HEK293 (cell line): Measurements from ENCODE around the gene CCDC9B.

Experiments
- BCL11B ChIP-seq: fragments of 450-650 bp; formaldehyde crosslinking; IDR thresholded peaks from 2 replicates; pipeline ENCODE4 v1.5.1; 2016; ENCODE audit warnings: low read depth, missing biosample characterization, missing genetic modification characterization
- KLF16 ChIP-seq: fragments of 450-650 bp; formaldehyde crosslinking; IDR thresholded peaks from 2 replicates; pipeline ENCODE4 v1.5.1; 2017; ENCODE audit warnings: missing biosample characterization, missing genetic modification characterization
- KLF8 ChIP-seq: fragments of 450-650 bp; formaldehyde crosslinking; IDR thresholded peaks from 2 replicates; pipeline ENCODE4 v1.5.1; 2016; ENCODE audit warnings: missing biosample characterization, missing genetic modification characterization
- SP3 ChIP-seq: fragments of 450-650 bp; formaldehyde crosslinking; IDR thresholded peaks from 2 replicates; pipeline ENCODE4 v1.5.1; 2016; ENCODE audit warnings: missing biosample characterization, missing genetic modification characterization
- SP7 ChIP-seq: fragments of 450-650 bp; formaldehyde crosslinking; IDR thresholded peaks from 2 replicates; pipeline ENCODE4 v1.5.1; 2016; ENCODE audit warnings: missing biosample characterization, missing genetic modification characterization
- ZBTB1 ChIP-seq: fragments of 450-650 bp; formaldehyde crosslinking; IDR thresholded peaks from 2 replicates; pipeline ENCODE4 v1.5.1; 2016; ENCODE audit warnings: missing biosample characterization, missing genetic modification characterization
- ZBTB20 ChIP-seq: fragments of 450-650 bp; formaldehyde crosslinking; IDR thresholded peaks from 2 replicates; pipeline ENCODE4 v1.5.1; 2016; ENCODE audit warnings: missing biosample characterization, missing genetic modification characterization
- ZBTB26 ChIP-seq: fragments of 450-650 bp; formaldehyde crosslinking; optimal IDR thresholded peaks from 2 replicates; pipeline ENCODE3; 2016; ENCODE audit warnings: missing biosample characterization, mild to moderate bottlenecking, missing genetic modification characterization
- ZFP41 ChIP-seq: fragments of 450-650 bp; formaldehyde crosslinking; IDR thresholded peaks from 2 replicates; pipeline ENCODE4 v1.5.1; 2016; ENCODE audit warnings: missing biosample characterization, missing genetic modification characterization, borderline replicate concordance
- ZNF16 ChIP-seq: fragments of 450-650 bp; formaldehyde crosslinking; IDR thresholded peaks from 2 replicates; pipeline ENCODE4 v1.5.1; 2016; ENCODE audit warnings: low read depth, missing biosample characterization, missing genetic modification characterization
- ZNF202 ChIP-seq: fragments of 450-650 bp; formaldehyde crosslinking; IDR thresholded peaks from 2 replicates; pipeline ENCODE4 v1.5.1; 2016; ENCODE audit warnings: missing biosample characterization, missing genetic modification characterization, borderline replicate concordance
- ZNF214 ChIP-seq: fragments of 450-650 bp; formaldehyde crosslinking; IDR thresholded peaks from 2 replicates; pipeline ENCODE4 v1.5.1; 2017; ENCODE audit warnings: missing biosample characterization, mild to moderate bottlenecking, missing genetic modification characterization, borderline replicate concordance
- ZNF302 ChIP-seq: fragments of 450-650 bp; formaldehyde crosslinking; IDR thresholded peaks from 2 replicates; pipeline ENCODE4 v1.5.1; 2016; ENCODE audit warnings: missing biosample characterization, missing genetic modification characterization, low read depth
- ZNF354C ChIP-seq: fragments of 450-650 bp; formaldehyde crosslinking; IDR thresholded peaks from 2 replicates; pipeline ENCODE4 v1.5.1; 2016; ENCODE audit warnings: missing biosample characterization, missing genetic modification characterization, low read depth, borderline replicate concordance
- ZNF549 ChIP-seq: fragments of 450-650 bp; IDR thresholded peaks from 2 replicates; pipeline ENCODE4 v1.5.1; 2018; ENCODE audit warnings: missing biosample characterization, missing genetic modification characterization, mild to moderate bottlenecking, inconsistent platforms, moderate library complexity
- ZNF585B ChIP-seq: fragments of 450-650 bp; formaldehyde crosslinking; IDR thresholded peaks from 2 replicates; pipeline ENCODE4 v1.5.1; 2016; ENCODE audit warnings: missing biosample characterization, missing genetic modification characterization
- ZNF621 ChIP-seq: fragments of 450-650 bp; formaldehyde crosslinking; IDR thresholded peaks from 2 replicates; pipeline ENCODE4 v1.5.1; 2017; ENCODE audit warnings: missing biosample characterization, missing genetic modification characterization
- ZNF623 ChIP-seq: fragments of 450-650 bp; formaldehyde crosslinking; IDR thresholded peaks from 2 replicates; pipeline ENCODE4 v1.5.1; 2016; ENCODE audit warnings: missing biosample characterization, missing genetic modification characterization
- ZNF629 ChIP-seq: fragments of 450-650 bp; formaldehyde crosslinking; IDR thresholded peaks from 2 replicates; pipeline ENCODE4 v1.5.1; 2017; ENCODE audit warnings: missing biosample characterization, missing genetic modification characterization
- ZNF76 ChIP-seq: fragments of 450-650 bp; formaldehyde crosslinking; IDR thresholded peaks from 2 replicates; pipeline ENCODE4; 2016; ENCODE audit warnings: low read depth, missing biosample characterization, missing genetic modification characterization, borderline replicate concordance
- ZNF776 ChIP-seq: fragments of 450-650 bp; formaldehyde crosslinking; IDR thresholded peaks from 2 replicates; pipeline ENCODE4 v1.5.0; 2017; ENCODE audit warnings: missing biosample characterization, missing genetic modification characterization, borderline replicate concordance
- ZSCAN16 ChIP-seq: fragments of 450-650 bp; formaldehyde crosslinking; IDR thresholded peaks from 2 replicates; pipeline ENCODE4 v1.5.1; 2016; ENCODE audit warnings: missing biosample characterization, missing genetic modification characterization
- TF ChIP-seq, protein P1 (sequence below): fragments of 450-650 bp; formaldehyde crosslinking; IDR thresholded peaks from 2 replicates; pipeline ENCODE4 v1.5.1; 2016; ENCODE audit warnings: missing biosample characterization, missing genetic modification characterization
- TF ChIP-seq, protein P2 (sequence below): fragments of 450-650 bp; formaldehyde crosslinking; IDR thresholded peaks from 2 replicates; pipeline ENCODE4 v1.5.1; 2016; ENCODE audit warnings: missing biosample characterization, missing genetic modification characterization
- TF ChIP-seq, protein P3 (sequence below): fragments of 450-650 bp; formaldehyde crosslinking; IDR thresholded peaks from 2 replicates; pipeline ENCODE4 v1.5.1; 2016; ENCODE audit warnings: missing biosample characterization, missing genetic modification characterization
- TF ChIP-seq, protein P4 (sequence below): fragments of 450-650 bp; formaldehyde crosslinking; IDR thresholded peaks from 2 replicates; pipeline ENCODE4 v1.5.1; 2016; ENCODE audit warnings: missing biosample characterization, missing genetic modification characterization, borderline replicate concordance

The CCDC9B gene

GRCh38 chr15:40382580-40383456 is 42.1 kb upstream of the CCDC9B start, which contains the start of gene KNSTRN (continued):
- TF ChIP-seq, protein P1, sequence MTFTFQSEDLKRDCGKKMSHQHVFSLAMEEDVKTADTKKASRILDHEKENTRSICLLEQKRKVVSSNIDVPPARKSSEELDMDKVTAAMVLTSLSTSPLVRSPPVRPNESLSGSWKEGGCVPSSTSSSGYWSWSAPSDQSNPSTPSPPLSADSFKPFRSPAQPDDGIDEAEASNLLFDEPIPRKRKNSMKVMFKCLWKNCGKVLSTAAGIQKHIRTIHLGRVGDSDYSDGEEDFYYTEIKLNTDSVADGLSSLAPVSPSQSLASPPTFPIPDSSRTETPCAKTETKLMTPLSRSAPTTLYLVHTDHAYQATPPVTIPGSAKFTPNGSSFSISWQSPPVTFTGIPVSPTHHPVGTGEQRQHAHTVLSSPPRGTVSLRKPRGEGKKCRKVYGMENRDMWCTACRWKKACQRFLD (tag by site-specific recombination): no peak
- TF ChIP-seq, protein P2, sequence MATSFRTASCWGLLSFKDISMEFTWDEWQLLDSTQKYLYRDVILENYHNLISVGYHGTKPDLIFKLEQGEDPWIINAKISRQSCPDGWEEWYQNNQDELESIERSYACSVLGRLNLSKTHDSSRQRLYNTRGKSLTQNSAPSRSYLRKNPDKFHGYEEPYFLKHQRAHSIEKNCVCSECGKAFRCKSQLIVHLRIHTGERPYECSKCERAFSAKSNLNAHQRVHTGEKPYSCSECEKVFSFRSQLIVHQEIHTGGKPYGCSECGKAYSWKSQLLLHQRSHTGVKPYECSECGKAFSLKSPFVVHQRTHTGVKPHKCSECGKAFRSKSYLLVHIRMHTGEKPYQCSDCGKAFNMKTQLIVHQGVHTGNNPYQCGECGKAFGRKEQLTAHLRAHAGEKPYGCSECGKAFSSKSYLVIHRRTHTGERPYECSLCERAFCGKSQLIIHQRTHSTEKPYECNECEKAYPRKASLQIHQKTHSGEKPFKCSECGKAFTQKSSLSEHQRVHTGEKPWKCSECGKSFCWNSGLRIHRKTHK (tag by site-specific recombination): no peak
- TF ChIP-seq KLF16 (tag by site-specific recombination): peak; percentile 53; the same call in 1 of the 2 replicates
- TF ChIP-seq, protein P3, sequence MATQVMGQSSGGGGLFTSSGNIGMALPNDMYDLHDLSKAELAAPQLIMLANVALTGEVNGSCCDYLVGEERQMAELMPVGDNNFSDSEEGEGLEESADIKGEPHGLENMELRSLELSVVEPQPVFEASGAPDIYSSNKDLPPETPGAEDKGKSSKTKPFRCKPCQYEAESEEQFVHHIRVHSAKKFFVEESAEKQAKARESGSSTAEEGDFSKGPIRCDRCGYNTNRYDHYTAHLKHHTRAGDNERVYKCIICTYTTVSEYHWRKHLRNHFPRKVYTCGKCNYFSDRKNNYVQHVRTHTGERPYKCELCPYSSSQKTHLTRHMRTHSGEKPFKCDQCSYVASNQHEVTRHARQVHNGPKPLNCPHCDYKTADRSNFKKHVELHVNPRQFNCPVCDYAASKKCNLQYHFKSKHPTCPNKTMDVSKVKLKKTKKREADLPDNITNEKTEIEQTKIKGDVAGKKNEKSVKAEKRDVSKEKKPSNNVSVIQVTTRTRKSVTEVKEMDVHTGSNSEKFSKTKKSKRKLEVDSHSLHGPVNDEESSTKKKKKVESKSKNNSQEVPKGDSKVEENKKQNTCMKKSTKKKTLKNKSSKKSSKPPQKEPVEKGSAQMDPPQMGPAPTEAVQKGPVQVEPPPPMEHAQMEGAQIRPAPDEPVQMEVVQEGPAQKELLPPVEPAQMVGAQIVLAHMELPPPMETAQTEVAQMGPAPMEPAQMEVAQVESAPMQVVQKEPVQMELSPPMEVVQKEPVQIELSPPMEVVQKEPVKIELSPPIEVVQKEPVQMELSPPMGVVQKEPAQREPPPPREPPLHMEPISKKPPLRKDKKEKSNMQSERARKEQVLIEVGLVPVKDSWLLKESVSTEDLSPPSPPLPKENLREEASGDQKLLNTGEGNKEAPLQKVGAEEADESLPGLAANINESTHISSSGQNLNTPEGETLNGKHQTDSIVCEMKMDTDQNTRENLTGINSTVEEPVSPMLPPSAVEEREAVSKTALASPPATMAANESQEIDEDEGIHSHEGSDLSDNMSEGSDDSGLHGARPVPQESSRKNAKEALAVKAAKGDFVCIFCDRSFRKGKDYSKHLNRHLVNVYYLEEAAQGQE: no peak
- no peak for TF ChIP-seq ZNF549 (tag by site-specific recombination)
- TF ChIP-seq ZBTB20 (tag by site-specific recombination): peak; percentile 88
- TF ChIP-seq ZNF202: no peak
- TF ChIP-seq ZNF585B: no peak
- no peak for TF ChIP-seq ZNF214 (tag by site-specific recombination)
- no peak for TF ChIP-seq ZNF16 (tag by site-specific recombination)
- no peak for TF ChIP-seq ZBTB1
- no peak for TF ChIP-seq ZNF776 (tag by site-specific recombination)
- peak; percentile 66 for TF ChIP-seq SP3
- TF ChIP-seq ZSCAN16: no peak
- no peak for TF ChIP-seq BCL11B (tag by site-specific recombination)
- peak; percentile 38 for TF ChIP-seq ZBTB26 (tag by site-specific recombination)
- no peak for TF ChIP-seq ZFP41 (tag by site-specific recombination)
- TF ChIP-seq ZNF629 (tag by site-specific recombination): no peak
- peak; percentile 75 for TF ChIP-seq ZNF76 (tag by site-specific recombination)
- TF ChIP-seq ZNF302 (tag by site-specific recombination): no peak
- TF ChIP-seq ZNF623: no peak
- TF ChIP-seq, protein P4, sequence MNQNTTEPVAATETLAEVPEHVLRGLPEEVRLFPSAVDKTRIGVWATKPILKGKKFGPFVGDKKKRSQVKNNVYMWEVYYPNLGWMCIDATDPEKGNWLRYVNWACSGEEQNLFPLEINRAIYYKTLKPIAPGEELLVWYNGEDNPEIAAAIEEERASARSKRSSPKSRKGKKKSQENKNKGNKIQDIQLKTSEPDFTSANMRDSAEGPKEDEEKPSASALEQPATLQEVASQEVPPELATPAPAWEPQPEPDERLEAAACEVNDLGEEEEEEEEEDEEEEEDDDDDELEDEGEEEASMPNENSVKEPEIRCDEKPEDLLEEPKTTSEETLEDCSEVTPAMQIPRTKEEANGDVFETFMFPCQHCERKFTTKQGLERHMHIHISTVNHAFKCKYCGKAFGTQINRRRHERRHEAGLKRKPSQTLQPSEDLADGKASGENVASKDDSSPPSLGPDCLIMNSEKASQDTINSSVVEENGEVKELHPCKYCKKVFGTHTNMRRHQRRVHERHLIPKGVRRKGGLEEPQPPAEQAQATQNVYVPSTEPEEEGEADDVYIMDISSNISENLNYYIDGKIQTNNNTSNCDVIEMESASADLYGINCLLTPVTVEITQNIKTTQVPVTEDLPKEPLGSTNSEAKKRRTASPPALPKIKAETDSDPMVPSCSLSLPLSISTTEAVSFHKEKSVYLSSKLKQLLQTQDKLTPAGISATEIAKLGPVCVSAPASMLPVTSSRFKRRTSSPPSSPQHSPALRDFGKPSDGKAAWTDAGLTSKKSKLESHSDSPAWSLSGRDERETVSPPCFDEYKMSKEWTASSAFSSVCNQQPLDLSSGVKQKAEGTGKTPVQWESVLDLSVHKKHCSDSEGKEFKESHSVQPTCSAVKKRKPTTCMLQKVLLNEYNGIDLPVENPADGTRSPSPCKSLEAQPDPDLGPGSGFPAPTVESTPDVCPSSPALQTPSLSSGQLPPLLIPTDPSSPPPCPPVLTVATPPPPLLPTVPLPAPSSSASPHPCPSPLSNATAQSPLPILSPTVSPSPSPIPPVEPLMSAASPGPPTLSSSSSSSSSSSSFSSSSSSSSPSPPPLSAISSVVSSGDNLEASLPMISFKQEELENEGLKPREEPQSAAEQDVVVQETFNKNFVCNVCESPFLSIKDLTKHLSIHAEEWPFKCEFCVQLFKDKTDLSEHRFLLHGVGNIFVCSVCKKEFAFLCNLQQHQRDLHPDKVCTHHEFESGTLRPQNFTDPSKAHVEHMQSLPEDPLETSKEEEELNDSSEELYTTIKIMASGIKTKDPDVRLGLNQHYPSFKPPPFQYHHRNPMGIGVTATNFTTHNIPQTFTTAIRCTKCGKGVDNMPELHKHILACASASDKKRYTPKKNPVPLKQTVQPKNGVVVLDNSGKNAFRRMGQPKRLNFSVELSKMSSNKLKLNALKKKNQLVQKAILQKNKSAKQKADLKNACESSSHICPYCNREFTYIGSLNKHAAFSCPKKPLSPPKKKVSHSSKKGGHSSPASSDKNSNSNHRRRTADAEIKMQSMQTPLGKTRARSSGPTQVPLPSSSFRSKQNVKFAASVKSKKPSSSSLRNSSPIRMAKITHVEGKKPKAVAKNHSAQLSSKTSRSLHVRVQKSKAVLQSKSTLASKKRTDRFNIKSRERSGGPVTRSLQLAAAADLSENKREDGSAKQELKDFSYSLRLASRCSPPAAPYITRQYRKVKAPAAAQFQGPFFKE (tag by site-specific recombination): no peak
- TF ChIP-seq KLF8 (tag by site-specific recombination): 0 out of 2 replicates have a peak, but pooled peaks have one; percentile 33
- TF ChIP-seq ZNF354C (tag by site-specific recombination): no peak
- TF ChIP-seq SP7 (tag by site-specific recombination): 0 out of 2 replicates have a peak, but pooled peaks have one; percentile 9
- TF ChIP-seq ZNF621 (tag by site-specific recombination): no peak
